NCI-H146 treated with DMSO at 0.1 percent for 48 hours (cell line): ENCODE measurements around the gene MTSS2.

Experiments
- DNase-seq: peaks from one replicate; lab custom pipeline; 2025; ENCODE audit not compliant: unreplicated experiment; lab: John Stamatoyannopoulos, UW

MTSS2 gene

GRCh38 chr16:70687102-70687511 lies 1.3 kb upstream of the MTSS2 start:
- no peak for DNase-seq

- DNase-seq, result no peak
Measured at GRCh38 chr16:70686376-70687101, 686 bp upstream of the MTSS2 start.

GRCh38 chr16:70685061-70685937 lies 554 bp downstream of the MTSS2 start:
- no peak for DNase-seq

- no peak for DNase-seq
Measured at GRCh38 chr16:70684146-70685060, 1.4 kb downstream of the MTSS2 start.

GRCh38 chr16:70683146-70683944 lies 2.5 kb downstream of the MTSS2 start:
- no peak for DNase-seq

- DNase-seq, result no peak
Measured at GRCh38 chr16:70682239-70683145, 3.4 kb downstream of the MTSS2 start.

- DNase-seq, result no peak
Measured at GRCh38 chr16:70681382-70682238, 4.2 kb downstream of the MTSS2 start.

- DNase-seq, result no peak
Measured at GRCh38 chr16:70680495-70681381, 5.1 kb downstream of the MTSS2 start.

- no peak for DNase-seq
Measured at GRCh38 chr16:70679671-70680494, 6.0 kb downstream of the MTSS2 start.

GRCh38 chr16:70678898-70679670 lies 6.8 kb downstream of the MTSS2 start:
- no peak for DNase-seq

GRCh38 chr16:70678121-70678897 lies 7.5 kb downstream of the MTSS2 start:
- DNase-seq, result no peak

GRCh38 chr16:70677499-70678120 lies 8.2 kb downstream of the MTSS2 start:
- DNase-seq, result no peak

GRCh38 chr16:70676675-70677498 lies 9.0 kb downstream of the MTSS2 start:
- DNase-seq, result no peak
